Astrocyte (in vitro differentiated cells and primary cell): ENCODE measurements around the gene TJAP1. TPM values are rescaled to one million over a fixed set of nuclear protein-coding genes. Genes with fewer than 3 reads are reported as not detected.

ENCODE experiments used
- DNase-seq: peaks from one replicate; pipeline ENCODE4 v3.0.0-alpha.2; 2010; ENCODE audit warnings: low read depth
- FAIRE-seq: peaks from 2 replicates; lab custom pipeline; 2011; peaks lifted over from hg19 to GRCh38; lab: Jason Lieb, UNC
- H2AFZ ChIP-seq: 2 replicates; pipeline ENCODE4 v1.6.0; 2012; ENCODE audit warnings: low read depth, low read length, inconsistent platforms
- H3K27ac ChIP-seq: 2 replicates; pipeline ENCODE4 v1.5.1; 2011; ENCODE audit warnings: low read depth, low read length, inconsistent platforms
- H3K27me3 ChIP-seq: 2 replicates; pipeline ENCODE4 v1.6.0; 2011; ENCODE audit warnings: low read length, inconsistent platforms; ENCODE audit not compliant: insufficient read depth
- H3K36me3 ChIP-seq: 2 replicates; pipeline ENCODE4 v1.5.1; 2011; ENCODE audit warnings: low read length, inconsistent platforms; ENCODE audit not compliant: insufficient read depth
- H3K4me1 ChIP-seq: 2 replicates; pipeline ENCODE4 v1.5.1; 2011; ENCODE audit warnings: low read length, inconsistent platforms; ENCODE audit not compliant: insufficient read depth
- H3K4me2 ChIP-seq: 2 replicates; pipeline ENCODE4 v1.6.0; 2012; ENCODE audit warnings: low read length, inconsistent platforms
- H3K4me3 ChIP-seq: 2 replicates; pipeline ENCODE4 v1.5.1; 2011; ENCODE audit warnings: low read depth, mild to moderate bottlenecking, low read length, inconsistent platforms; ENCODE audit not compliant: insufficient read depth
- H3K79me2 ChIP-seq: 2 replicates; pipeline ENCODE4 v1.6.0; 2012; ENCODE audit warnings: mild to moderate bottlenecking, low read length, inconsistent platforms; ENCODE audit not compliant: insufficient read depth
- H3K9ac ChIP-seq: 2 replicates; pipeline ENCODE4 v1.6.0; 2012; ENCODE audit warnings: mild to moderate bottlenecking, low read length, inconsistent platforms
- H3K9me3 ChIP-seq: 2 replicates; pipeline ENCODE4 v1.5.1; 2012; ENCODE audit warnings: low read depth, mild to moderate bottlenecking, low read length, inconsistent platforms; ENCODE audit not compliant: insufficient read depth
- H4K20me1 ChIP-seq: 2 replicates; pipeline ENCODE4 v1.6.0; 2012; ENCODE audit warnings: low read length, inconsistent platforms; ENCODE audit not compliant: insufficient read depth
- H3K27ac Mint-ChIP-seq: one replicate; pipeline ENCODE4 v1.8.0; 2021; ENCODE audit warnings: mild to moderate bottlenecking, mixed read lengths; ENCODE audit not compliant: unreplicated experiment
- H3K27me3 Mint-ChIP-seq: one replicate; pipeline ENCODE4 v1.8.0; 2021; ENCODE audit warnings: low read depth, mixed read lengths; ENCODE audit not compliant: unreplicated experiment
- H3K36me3 Mint-ChIP-seq: one replicate; pipeline ENCODE4 v1.8.0; 2021; ENCODE audit warnings: low read depth, mixed read lengths; ENCODE audit not compliant: unreplicated experiment
- H3K4me1 Mint-ChIP-seq: one replicate; pipeline ENCODE4 v1.8.0; 2021; ENCODE audit warnings: low read depth, mixed read lengths; ENCODE audit not compliant: unreplicated experiment
- H3K4me3 Mint-ChIP-seq: one replicate; pipeline ENCODE4 v1.8.0; 2021; ENCODE audit warnings: mild to moderate bottlenecking, moderate library complexity, mixed read lengths; ENCODE audit not compliant: unreplicated experiment
- H3K9me3 Mint-ChIP-seq: one replicate; pipeline ENCODE4 v1.8.0; 2021; ENCODE audit warnings: mild to moderate bottlenecking, mixed read lengths; ENCODE audit not compliant: unreplicated experiment
- EZH2 ChIP-seq: IDR thresholded peaks from 2 replicates; pipeline ENCODE4 v1.6.1; 2012; ENCODE audit warnings: mild to moderate bottlenecking, low read length, inconsistent platforms; ENCODE audit not compliant: insufficient read depth
- total RNA-seq: library from RNA; stranded (reverse); gene quantifications from 2 replicates; pipeline ENCODE4 v1.2.1, GENCODE V29; 2021
- TF ChIP-seq, protein P1 (sequence below): IDR thresholded peaks from 2 replicates; pipeline ENCODE4 v1.5.1; 2011; ENCODE audit warnings: low read depth, mild to moderate bottlenecking, inconsistent platforms, low read length, moderate library complexity; ENCODE audit not compliant: insufficient read depth

The TJAP1 gene
- total RNA-seq, 1 donor from 2014 or later, result 26.6 TPM

DNA sequence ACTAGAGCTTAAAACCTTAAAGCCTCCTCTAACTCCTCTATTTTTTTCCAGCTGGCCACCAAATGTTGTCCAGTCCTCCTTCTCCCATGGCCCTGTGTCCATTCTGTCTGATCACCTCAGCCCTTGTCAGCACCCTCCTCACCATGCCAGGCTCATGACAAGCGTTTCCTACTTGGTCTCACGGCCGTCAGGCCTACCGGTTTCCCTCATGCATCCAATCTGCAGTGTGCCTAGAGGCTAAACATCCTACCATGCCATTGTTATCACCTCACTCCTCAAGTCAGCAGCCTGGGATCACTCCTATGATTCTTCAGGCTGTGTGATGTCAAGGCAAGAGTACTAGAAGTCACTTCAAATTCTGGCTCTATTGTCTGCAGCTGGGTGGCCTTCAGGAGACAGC lies 9.6 kb upstream of the TJAP1 start:
- DNase-seq (no peak), FAIRE-seq (no peak)
- Histone ChIP-seq H3K4me2 (no peak overlapping the region), H3K4me3 (no peak overlapping the region), H2AFZ (no peak overlapping the region), H4K20me1 (no peaks in the 10 kb centered on the region), H3K27me3 (peaks cover 18% of the 10 kb centered on the region), H3K9me3 (no peaks in the 10 kb centered on the region), H3K9ac (no peak overlapping the region), H3K4me1 (no peaks in the 10 kb centered on the region), H3K36me3 (no peaks in the 10 kb centered on the region), H3K27ac (no peak overlapping the region), H3K79me2 (no peaks in the 10 kb centered on the region)
- Mint-ChIP-seq H3K9me3 (no peaks in the 10 kb centered on the region), H3K4me1 (no peaks in the 10 kb centered on the region), H3K27me3 (peaks cover 31% of the 10 kb centered on the region), H3K27ac (no peak overlapping the region), H3K4me3 (no peak overlapping the region), H3K36me3 (no peaks in the 10 kb centered on the region)
- TF ChIP-seq, protein P1, sequence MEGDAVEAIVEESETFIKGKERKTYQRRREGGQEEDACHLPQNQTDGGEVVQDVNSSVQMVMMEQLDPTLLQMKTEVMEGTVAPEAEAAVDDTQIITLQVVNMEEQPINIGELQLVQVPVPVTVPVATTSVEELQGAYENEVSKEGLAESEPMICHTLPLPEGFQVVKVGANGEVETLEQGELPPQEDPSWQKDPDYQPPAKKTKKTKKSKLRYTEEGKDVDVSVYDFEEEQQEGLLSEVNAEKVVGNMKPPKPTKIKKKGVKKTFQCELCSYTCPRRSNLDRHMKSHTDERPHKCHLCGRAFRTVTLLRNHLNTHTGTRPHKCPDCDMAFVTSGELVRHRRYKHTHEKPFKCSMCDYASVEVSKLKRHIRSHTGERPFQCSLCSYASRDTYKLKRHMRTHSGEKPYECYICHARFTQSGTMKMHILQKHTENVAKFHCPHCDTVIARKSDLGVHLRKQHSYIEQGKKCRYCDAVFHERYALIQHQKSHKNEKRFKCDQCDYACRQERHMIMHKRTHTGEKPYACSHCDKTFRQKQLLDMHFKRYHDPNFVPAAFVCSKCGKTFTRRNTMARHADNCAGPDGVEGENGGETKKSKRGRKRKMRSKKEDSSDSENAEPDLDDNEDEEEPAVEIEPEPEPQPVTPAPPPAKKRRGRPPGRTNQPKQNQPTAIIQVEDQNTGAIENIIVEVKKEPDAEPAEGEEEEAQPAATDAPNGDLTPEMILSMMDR, result no peak
- no peak for TF ChIP-seq EZH2

DNA sequence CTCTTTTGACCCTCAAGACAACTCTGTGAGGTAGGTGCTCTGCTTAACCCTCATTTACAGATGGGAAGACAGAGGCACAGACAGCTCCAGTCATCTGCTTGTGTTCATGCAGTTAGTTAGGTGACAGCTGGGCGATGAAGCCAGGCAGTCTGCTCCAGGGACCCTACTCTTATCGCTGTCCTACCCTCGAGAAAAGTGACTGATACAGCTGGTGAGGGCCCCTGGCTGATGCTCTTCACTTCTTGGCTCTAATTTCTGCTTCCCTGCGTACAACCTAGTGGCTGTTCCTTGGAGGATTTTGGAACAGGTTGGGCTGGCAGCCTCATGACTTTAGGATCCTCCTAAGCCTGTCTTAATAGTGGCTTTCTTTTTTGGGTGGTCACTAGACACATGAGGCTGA lies 9.1 kb upstream of the TJAP1 start:
- Histone ChIP-seq H2AFZ (no peak overlapping the region), H3K36me3 (no peaks in the 10 kb centered on the region), H3K9ac (no peak overlapping the region), H3K4me2 (no peak overlapping the region), H3K4me3 (no peak overlapping the region), H4K20me1 (no peaks in the 10 kb centered on the region), H3K27me3 (peaks cover 18% of the 10 kb centered on the region), H3K79me2 (no peaks in the 10 kb centered on the region), H3K9me3 (no peaks in the 10 kb centered on the region), H3K27ac (no peak overlapping the region), H3K4me1 (no peaks in the 10 kb centered on the region)
- no peaks in the 10 kb centered on the region for H3K9me3 Mint-ChIP-seq
- no peaks in the 10 kb centered on the region for H3K36me3 Mint-ChIP-seq
- no peaks in the 10 kb centered on the region for H3K4me1 Mint-ChIP-seq
- H3K4me3 Mint-ChIP-seq, result no peak overlapping the region
- DNase-seq (no peak), FAIRE-seq (no peak)
- no peak overlapping the region for H3K27ac Mint-ChIP-seq
- TF ChIP-seq, protein P1, result no peak
- no peak for TF ChIP-seq EZH2
- H3K27me3 Mint-ChIP-seq, result peaks cover 27% of the 10 kb centered on the region

DNA sequence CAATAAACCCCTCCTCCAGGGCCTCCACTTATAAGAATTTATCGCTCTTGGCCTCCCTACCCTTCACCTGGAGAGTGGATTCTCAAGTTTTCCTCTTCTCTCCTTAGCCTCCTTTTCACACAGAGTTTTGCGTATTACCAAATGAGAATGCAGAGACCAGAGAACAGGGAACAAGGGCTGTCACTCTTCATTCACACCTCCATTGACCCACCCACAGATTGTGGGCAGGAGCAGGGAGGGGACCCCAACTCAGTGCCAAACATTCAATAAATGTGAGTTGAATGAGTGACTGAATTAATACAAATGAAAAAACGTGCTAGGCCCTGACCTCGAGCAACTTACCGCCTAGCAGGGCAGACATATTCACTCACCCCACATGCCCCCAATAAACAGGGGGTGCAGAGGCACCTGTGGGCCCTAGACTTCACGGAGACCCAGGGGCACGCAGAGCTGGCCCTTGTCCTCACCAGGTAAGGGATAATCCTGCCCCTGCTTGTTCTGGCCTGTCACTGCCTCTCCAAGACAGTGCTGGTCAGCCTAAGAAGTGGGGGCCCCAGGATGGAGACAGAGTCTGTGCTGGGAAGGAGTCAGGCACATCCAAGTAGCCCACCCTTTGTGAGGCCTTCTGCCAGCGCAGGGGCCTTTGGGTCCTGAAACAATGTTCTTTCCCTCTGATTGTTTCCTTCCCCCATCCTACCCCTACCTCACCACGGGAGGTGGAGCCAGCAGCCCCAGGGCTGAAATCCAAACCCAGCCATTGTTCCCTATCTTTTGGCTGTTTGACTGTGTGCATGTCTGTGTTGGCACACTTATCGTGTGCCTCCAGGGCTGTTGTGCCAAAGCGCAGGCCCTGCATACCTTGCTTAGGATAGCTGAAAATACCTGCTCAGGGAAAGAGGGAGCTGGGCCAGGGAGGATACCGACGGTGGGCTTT lies 8.4 kb upstream of the TJAP1 start:
- TF ChIP-seq, protein P1, result no peak
- no peak for TF ChIP-seq EZH2
- no peak for FAIRE-seq
- Histone ChIP-seq H3K4me3 (no peak overlapping the region), H3K4me2 (no peak overlapping the region), H3K27me3 (peaks cover 18% of the 10 kb centered on the region), H2AFZ (no peak overlapping the region), H3K4me1 (no peaks in the 10 kb centered on the region), H3K9me3 (no peaks in the 10 kb centered on the region), H3K36me3 (no peaks in the 10 kb centered on the region), H3K9ac (no peak overlapping the region), H3K79me2 (no peaks in the 10 kb centered on the region), H4K20me1 (no peaks in the 10 kb centered on the region), H3K27ac (no peak overlapping the region)
- no peaks in the 10 kb centered on the region for H3K36me3 Mint-ChIP-seq
- H3K27ac Mint-ChIP-seq, result no peak overlapping the region
- no peaks in the 10 kb centered on the region for H3K9me3 Mint-ChIP-seq
- H3K27me3 Mint-ChIP-seq, result peaks cover 27% of the 10 kb centered on the region
- no peak for DNase-seq
- no peaks in the 10 kb centered on the region for H3K4me1 Mint-ChIP-seq
- no peak overlapping the region for H3K4me3 Mint-ChIP-seq
